ENCODE results near the gene ACY1. TPM values are rescaled to one million over a fixed set of nuclear protein-coding genes. Genes with fewer than 3 reads are reported as not detected.
A peak's percentile ranks its signal among the peaks of the same experiment; 100 is the strongest.

ACY1 gene
- total RNA-seq, 2 experiments from 2014 or later: 18.4 to 22.0 TPM

DNA sequence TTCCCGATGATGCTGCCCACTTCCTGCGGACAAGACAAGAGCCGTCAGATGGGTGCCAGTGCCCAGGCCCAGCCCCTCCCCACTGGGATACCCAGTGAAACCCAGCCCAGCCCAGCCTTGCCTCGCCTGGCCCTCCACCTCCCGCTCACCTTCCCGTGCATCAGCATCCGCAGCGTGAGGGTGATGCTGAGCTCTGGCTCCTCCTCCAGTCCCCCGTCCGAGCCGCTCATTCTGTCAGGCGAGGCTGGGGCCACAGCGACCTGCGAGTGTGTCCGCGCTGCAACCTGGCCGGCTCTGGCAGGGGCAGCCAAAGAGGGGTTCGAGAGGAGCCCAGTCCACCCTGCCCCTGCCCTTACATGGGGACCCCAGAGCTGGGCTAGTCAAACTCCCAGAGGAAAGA, 22.3 kb upstream of the ACY1 start:
- peaks cover 3% of the 10 kb centered on the region for H3K36me3 Mint-ChIP-seq (ENCODE audit: low read depth)
- no peak for DNase-seq
- no peak overlapping the region for H3K4me3 Mint-ChIP-seq
- no peak overlapping the region for H3K27ac Mint-ChIP-seq
- ChIA-PET POLR2A (no interaction called here), CTCF (interaction anchor here (1.0 kb wide), 1 partner anchor 40 kb away, joined by 3 read pairs; no protein-coding TSS in a partner anchor)
- H3K9me3 Mint-ChIP-seq: no peaks in the 10 kb centered on the region
- H3K27me3 Mint-ChIP-seq: peaks cover 19% of the 10 kb centered on the region
- peaks cover 14% of the 10 kb centered on the region for H3K4me1 Mint-ChIP-seq

DNA sequence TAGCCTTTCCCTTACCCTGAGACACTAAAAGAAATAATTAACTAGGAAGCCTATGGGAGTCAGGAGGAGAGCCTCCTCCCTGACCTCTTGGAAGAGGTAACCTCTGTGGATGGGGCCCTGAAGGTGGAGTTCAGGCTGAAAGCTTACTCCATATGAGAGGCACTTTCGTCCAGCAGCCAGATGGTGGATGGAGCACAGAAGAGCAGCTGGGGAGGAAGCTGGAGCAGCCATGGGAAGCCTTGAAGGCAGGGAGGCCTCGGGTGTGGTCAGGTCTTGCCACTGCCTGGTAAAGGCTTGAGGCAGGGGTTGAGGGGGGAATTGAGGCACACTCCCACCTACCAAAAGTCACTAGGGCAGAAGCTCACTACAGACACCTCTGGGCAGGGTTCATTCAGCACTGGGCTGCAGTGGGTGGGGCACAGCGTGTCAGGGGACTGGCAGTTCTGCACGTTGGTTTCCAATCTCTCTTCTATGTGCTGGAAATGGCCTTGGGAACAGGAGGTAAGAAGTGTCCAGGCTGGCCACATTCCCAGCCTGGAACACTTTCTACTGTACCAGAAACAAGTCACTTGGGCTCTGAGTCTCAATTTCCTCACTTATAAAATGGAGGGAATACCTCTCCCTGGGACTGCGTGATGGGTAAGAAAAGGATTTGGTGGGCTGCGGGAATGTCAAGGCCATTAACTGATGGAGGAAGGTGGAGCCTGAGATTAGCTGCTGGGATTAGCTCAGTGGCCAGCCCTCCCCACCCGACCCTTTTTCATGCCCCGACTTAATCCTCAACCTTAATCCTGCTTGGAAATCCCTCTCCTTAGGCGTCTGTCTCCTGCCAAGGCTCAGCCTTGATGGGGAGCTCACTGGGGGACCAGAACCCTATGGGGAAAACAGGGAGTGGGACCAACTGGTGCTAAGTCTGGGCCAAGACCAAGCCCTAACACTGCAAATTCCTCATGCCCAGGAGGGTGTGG, 21.4 kb upstream of the ACY1 start:
- CTCF ChIA-PET: interaction anchor here (1.0 to 1.6 kb wide), 2 partner anchors 11 to 39 kb away, joined by 3 to 6 read pairs; no protein-coding TSS in a partner anchor
- DNase-seq: no peak
- H3K9me3 Mint-ChIP-seq: no peaks in the 10 kb centered on the region
- peaks cover 3% of the 10 kb centered on the region for H3K36me3 Mint-ChIP-seq (ENCODE audit: low read depth)
- H3K27ac Mint-ChIP-seq: no peak overlapping the region
- H3K4me1 Mint-ChIP-seq: peaks cover 13% of the 10 kb centered on the region
- POLR2A ChIA-PET: interaction anchor here (1.2 kb wide), 1 partner anchor 12 kb away, joined by 4 read pairs; the partner anchor contains the start of gene ABHD14B
- H3K4me3 Mint-ChIP-seq: no peak overlapping the region
- peaks cover 16% of the 10 kb centered on the region for H3K27me3 Mint-ChIP-seq

DNA sequence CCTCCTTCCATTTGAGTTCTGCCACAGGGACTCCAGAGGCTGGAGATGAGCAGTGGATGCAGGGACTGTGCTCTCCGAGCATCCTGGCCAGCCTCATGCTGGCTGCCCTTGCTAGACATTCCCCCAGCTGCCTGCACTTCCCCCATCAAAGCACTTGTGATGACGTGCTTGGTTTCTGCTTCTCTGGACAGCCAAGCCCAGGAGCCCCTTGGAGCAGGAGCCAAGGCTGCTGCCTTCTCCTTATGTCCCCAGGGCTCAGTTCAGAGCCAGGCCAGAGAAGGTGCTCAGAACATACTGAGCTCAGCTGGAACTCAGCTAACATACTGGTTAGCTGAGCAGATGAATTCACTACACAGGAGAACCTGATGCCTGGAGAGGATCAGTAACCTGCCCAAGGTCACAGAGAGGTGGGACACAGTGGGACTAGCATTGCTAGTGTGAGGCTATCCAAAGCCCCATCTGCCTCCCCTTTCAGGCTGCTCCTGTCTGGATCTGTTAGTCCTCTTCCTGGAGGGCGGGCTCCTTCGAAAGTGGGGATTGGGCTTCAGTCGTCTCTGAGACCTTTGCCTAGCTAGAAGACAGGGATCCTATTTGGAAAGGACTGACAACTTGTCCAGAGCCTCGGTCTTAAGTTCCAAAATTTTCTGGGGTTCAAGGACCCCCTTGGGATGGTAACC, 20.3 kb upstream of the ACY1 start:
- POLR2A ChIA-PET: interaction anchor here (1.1 kb wide), 1 partner anchor 11 kb away, joined by 3 read pairs; the partner anchor contains the start of gene ABHD14B
- no peak for DNase-seq
- H3K27me3 Mint-ChIP-seq: peaks cover 13% of the 10 kb centered on the region
- CTCF ChIA-PET: interaction anchor here (1.2 to 1.6 kb wide), 3 partner anchors 10 to 22 kb away, joined by 5 to 6 read pairs (median 5); partner anchors contain the start of genes ACY1 and RRP9
- no peaks in the 10 kb centered on the region for H3K9me3 Mint-ChIP-seq
- peaks cover 15% of the 10 kb centered on the region for H3K4me1 Mint-ChIP-seq
- H3K4me3 Mint-ChIP-seq: no peak overlapping the region
- peaks cover 3% of the 10 kb centered on the region for H3K36me3 Mint-ChIP-seq (ENCODE audit: low read depth)
- H3K27ac Mint-ChIP-seq: no peak overlapping the region

DNA sequence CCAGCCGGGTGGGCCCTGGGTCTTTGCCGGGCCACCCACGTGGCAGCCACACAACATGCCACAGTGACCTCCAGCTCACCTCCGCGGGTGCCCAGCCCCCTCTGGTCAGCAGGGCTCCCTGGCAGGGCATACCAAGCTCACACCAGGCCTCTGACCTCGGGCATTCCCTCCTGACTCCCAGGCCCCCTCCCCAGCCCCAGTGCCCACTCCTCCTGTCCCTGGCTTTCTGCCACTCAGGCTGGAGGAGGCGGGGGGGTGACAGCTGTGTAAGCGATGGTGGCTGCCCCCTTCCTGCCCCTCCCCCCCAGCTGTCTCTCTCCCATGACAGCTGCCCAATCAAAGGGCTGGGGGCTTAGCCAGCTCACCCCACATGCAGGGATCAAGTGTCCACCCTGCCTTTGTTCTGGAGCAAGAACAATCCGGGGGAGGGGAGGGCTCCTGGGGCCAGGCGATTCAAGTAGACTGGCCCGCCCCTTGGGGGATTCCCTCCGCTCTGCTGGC, 19.3 kb upstream of the ACY1 start:
- H3K4me3 Mint-ChIP-seq: no peak overlapping the region
- CTCF ChIA-PET: interaction anchor here (1.0 to 1.6 kb wide), 3 partner anchors 10 to 23 kb away, joined by 4 to 5 read pairs (median 5); partner anchors contain the start of genes ABHD14B, ACY1 and RRP9
- H3K36me3 Mint-ChIP-seq (ENCODE audit: low read depth): no peaks in the 10 kb centered on the region
- no peaks in the 10 kb centered on the region for H3K9me3 Mint-ChIP-seq
- no peak for DNase-seq
- POLR2A ChIA-PET: interaction anchor here (1.1 kb wide), 1 partner anchor 10 kb away, joined by 3 read pairs; the partner anchor contains the start of gene ABHD14B
- peaks cover 24% of the 10 kb centered on the region for H3K4me1 Mint-ChIP-seq
- H3K27ac Mint-ChIP-seq: no peak overlapping the region
- peaks cover 13% of the 10 kb centered on the region for H3K27me3 Mint-ChIP-seq

DNA sequence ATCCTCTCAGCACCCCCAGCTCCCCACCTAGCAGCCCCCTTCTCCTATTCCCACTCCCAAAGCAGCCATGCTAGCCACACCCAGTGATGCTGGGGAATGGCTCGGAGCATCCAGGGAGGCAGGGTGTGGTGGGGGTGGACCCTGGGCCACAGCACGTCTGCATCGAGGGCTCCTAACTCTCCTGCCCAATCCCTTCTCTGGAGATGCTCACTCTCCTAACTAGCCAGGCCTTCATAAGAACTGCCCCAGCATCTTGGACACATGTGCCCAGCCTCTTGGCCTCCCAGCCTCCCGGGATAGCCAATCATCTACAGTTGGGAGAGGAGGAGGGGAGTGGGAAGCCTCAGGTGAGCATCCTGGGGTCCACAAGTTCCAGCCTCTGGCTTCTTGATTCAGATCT, 18.8 kb upstream of the ACY1 start:
- Mint-ChIP-seq H3K27me3 (peaks cover 13% of the 10 kb centered on the region), H3K4me1 (peaks cover 26% of the 10 kb centered on the region), H3K9me3 (no peaks in the 10 kb centered on the region), H3K27ac (no peak overlapping the region), H3K36me3 (ENCODE audit: low read depth) (no peaks in the 10 kb centered on the region), H3K4me3 (no peak overlapping the region)
- DNase-seq: no peak
- POLR2A ChIA-PET: interaction anchor here (0.9 to 2.0 kb wide), 4 partner anchors 9 to 91 kb away, joined by 3 to 8 read pairs (median 5); partner anchors contain the start of genes ABHD14A, ABHD14B, ACY1 and GPR62
- CTCF ChIA-PET: interaction anchor here (1.0 kb wide), 1 partner anchor 9 kb away, joined by 4 read pairs; the partner anchor contains the start of gene ABHD14B

DNA sequence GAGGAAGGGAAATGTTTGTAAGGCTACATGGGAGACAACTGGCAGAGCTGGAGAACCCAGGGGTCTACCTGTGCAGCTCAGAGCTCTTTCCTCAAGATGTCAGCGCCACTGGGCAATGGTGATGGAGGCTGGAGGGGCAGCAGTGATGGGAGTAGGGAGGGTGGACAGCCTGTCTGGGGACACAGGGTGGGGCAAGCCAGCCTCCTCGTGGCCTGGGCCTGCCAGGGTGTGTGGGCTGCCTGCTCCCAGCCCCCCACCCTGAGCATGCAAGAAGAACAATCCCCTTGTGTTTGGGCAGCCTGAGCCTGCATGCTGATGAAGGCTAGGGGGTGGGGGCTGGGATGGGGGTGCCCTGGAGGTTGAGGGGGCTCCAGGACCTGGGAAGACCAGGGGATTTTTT, 17.3 kb upstream of the ACY1 start:
- no peaks in the 10 kb centered on the region for H3K9me3 Mint-ChIP-seq
- peaks cover 28% of the 10 kb centered on the region for H3K4me1 Mint-ChIP-seq
- no peak for DNase-seq
- POLR2A ChIA-PET: interaction anchor here (0.7 to 2.0 kb wide), 4 partner anchors 8 to 30 kb away, joined by 3 to 8 read pairs (median 4); partner anchors contain the start of genes ABHD14A, ABHD14B, ACY1 and RPL29
- peaks cover 13% of the 10 kb centered on the region for H3K27me3 Mint-ChIP-seq
- H3K4me3 Mint-ChIP-seq: peak overlapping the region; percentile 79
- no peaks in the 10 kb centered on the region for H3K36me3 Mint-ChIP-seq (ENCODE audit: low read depth)
- CTCF ChIA-PET: interaction anchor here (1.0 kb wide), 1 partner anchor 24 kb away, joined by 3 read pairs; the partner anchor contains the start of gene RRP9
- H3K27ac Mint-ChIP-seq: no peak overlapping the region

DNA sequence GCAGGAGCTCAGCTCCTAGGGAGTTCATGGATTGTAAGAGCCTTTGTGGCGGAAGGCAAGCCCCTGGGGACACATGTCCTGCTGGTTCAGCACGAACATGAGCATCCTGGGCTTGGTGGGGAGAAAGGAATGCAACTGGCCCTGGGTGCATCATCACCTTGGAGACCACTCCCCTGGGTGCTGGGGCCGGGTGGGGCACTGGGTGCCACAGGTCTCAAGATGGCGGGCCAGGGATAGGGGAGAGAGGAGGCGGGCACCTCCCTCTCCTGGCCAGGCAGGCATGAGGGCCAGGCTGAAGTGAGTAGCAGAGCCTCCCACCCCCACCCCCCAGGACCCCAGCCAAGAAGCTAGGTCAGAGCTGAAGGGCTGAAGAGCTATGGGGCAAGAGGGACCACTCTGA, 16.8 kb upstream of the ACY1 start:
- Mint-ChIP-seq H3K9me3 (no peaks in the 10 kb centered on the region), H3K27ac (peak overlapping the region; percentile 23), H3K4me3 (peak overlapping the region; percentile 79), H3K36me3 (ENCODE audit: low read depth) (no peaks in the 10 kb centered on the region), H3K4me1 (peaks cover 31% of the 10 kb centered on the region), H3K27me3 (peaks cover 11% of the 10 kb centered on the region)
- DNase-seq: no peak
- POLR2A ChIA-PET: interaction anchor here (0.7 to 1.5 kb wide), 3 partner anchors 20 to 29 kb away, joined by 3 read pairs; partner anchors contain the start of gene RPL29
- CTCF ChIA-PET: interaction anchor here (1.6 kb wide), 1 partner anchor 24 kb away, joined by 4 read pairs; no protein-coding TSS in a partner anchor

DNA sequence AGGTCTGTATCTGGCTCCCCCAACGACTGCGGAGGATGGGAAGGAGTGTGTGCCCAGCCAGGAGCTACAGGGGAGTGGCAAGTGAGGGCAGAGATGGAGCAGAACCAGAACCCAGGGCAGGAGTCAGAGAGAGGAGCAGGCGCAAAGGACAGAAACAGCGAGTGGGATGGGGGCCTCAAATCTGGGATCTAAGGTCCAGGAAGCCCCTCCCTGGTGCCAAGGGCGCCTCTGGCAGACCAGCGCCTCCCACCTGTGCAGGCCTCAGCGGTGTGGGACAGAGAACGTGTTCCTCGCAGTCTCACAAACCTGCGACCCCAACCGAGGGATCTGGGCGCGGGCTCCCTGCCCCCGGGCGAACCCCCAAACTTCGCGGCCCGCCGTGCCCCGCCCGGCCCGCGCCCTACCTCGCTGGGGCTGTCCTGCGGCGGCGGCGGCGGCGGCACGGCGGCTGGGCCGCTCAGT, 16.4 kb upstream of the ACY1 start:
- Mint-ChIP-seq H3K36me3 (ENCODE audit: low read depth) (no peaks in the 10 kb centered on the region), H3K4me3 (peak overlapping the region; percentile 79), H3K27me3 (peaks cover 9% of the 10 kb centered on the region), H3K9me3 (no peaks in the 10 kb centered on the region), H3K4me1 (peaks cover 31% of the 10 kb centered on the region), H3K27ac (peak overlapping the region; percentile 23)
- POLR2A ChIA-PET: interaction anchor here (0.7 to 1.0 kb wide), 2 partner anchors 20 to 29 kb away, joined by 3 read pairs; partner anchors contain the start of gene RPL29
- CTCF ChIA-PET: interaction anchor here (1.6 kb wide), 1 partner anchor 24 kb away, joined by 4 read pairs; no protein-coding TSS in a partner anchor
- no peak for DNase-seq

DNA sequence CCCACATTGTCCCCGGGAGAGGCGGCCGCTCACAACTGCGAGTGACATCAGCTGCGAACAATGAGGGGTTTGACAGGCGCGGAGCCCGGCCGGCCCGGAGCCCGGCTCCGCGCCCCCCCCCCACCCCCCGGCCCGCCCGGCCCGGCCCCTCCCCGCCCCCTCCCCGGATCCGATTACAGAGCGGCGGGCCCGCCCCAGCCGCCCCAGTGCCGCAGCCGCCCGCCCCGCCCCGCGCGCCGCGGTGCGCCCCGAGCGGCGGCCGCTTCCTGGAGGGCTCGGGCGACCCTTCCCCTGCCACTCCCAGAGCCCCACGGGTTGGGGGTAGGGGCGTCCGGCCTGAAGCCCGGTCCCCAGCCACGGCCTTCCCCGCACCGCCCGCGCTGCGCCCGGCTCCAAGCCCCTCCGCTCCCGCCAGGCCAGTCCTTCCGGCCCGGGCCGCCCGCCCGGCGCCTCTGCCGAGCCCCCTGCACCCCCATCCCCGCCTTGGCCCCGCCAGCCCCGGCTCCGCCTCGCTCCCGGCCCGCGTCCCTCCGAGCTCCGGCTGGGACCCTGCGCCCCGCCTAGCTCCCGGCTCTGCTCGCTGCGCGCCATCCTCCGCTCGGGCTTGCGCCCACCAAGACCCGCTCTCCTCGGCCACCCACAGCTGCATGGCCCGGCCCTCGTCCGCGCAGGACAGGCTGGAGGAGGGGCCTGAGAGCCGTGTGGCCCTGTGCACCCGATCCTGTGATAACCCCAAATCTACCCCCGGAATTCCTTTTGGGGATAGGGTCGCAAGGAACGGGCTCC, 15.8 kb upstream of the ACY1 start, which contains the start of gene PCBP4:
TSS of gene PCBP4 (minus strand) at position 71 of the 786 bp plus-strand sequence. CDS start 6,214 bp downstream, outside the sequence.
- DNase-seq: peak; percentile 48
- ChIA-PET CTCF (interaction anchor here (1.6 kb wide), 1 partner anchor 25 kb away, joined by 4 read pairs; no protein-coding TSS in a partner anchor), POLR2A (interaction anchor here (0.7 to 2.6 kb wide), 5 partner anchors 15 to 28 kb away, joined by 3 to 10 read pairs (median 3); partner anchors contain the start of genes ACY1, PARP3, RPL29 and RRP9)
- Mint-ChIP-seq H3K27ac (peak within 1 kb of the TSS; percentile 61), H3K4me3 (peak within 1 kb of the TSS; percentile 80), H3K36me3 (ENCODE audit: low read depth) (no peaks in the 10 kb centered on the region), H3K4me1 (peaks cover 33% of the 10 kb centered on the region), H3K27me3 (peaks cover 8% of the 10 kb centered on the region), H3K9me3 (no peaks in the 10 kb centered on the region)

DNA sequence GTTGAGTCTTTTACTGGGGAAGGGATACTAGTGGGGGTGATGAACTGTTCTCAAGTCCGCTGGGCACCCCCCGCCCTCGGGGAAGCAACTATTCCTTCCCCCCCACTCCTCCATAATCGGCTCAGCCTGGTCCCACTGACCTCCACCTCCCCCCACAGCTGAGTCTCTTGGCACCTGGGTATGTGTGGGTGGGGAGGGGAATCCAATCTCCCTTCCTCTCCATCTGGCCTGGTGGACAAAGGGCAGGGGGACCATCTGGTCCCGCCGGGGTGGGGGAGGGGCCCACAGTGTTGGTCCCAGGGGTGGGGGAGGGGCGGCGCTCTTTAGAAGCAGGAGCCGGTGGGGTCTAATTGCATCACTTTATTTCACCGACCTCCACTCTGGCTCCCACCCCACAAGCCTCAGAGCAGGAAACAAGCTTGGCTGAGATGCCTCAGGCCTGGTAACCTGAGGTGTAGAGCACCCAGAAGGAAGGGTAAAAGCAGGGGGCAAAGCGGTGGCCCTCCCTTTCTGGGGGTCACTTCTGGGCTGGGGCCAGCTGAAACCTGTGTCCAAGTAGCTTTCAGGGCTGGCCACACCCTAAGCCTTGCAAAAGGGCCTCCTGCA, 15.1 kb upstream of the ACY1 start:
- no peaks in the 10 kb centered on the region for H3K36me3 Mint-ChIP-seq (ENCODE audit: low read depth)
- H3K4me3 Mint-ChIP-seq: peak overlapping the region; percentile 80
- H3K4me1 Mint-ChIP-seq: peaks cover 34% of the 10 kb centered on the region
- CTCF ChIA-PET: no interaction called here
- POLR2A ChIA-PET: interaction anchor here (1.0 to 2.6 kb wide), 5 partner anchors 15 to 180 kb away, joined by 3 to 10 read pairs (median 5); partner anchors contain the start of genes ACY1, PARP3, RPL29 and RRP9
- H3K27me3 Mint-ChIP-seq: peaks cover 5% of the 10 kb centered on the region
- no peak for DNase-seq
- H3K27ac Mint-ChIP-seq: no peak overlapping the region
- no peaks in the 10 kb centered on the region for H3K9me3 Mint-ChIP-seq
